T-helper 1 cell (primary cell): ENCODE results near the gene LYPD5.
A peak's percentile ranks its signal among the peaks of the same experiment; 100 is the strongest.

Experiments used
- DNase-seq, 5 donors: peaks; one replicate each; pipeline ENCODE4 v3.0.0-alpha.2; 2012 to 2020

The LYPD5 gene

GRCh38 chr19:43804432-43804831 is 2.2 kb upstream of the LYPD5 start:
- no peak for DNase-seq

GRCh38 chr19:43799502-43800142 is 2.6 kb downstream of the LYPD5 start:
- no peak for DNase-seq

DNA sequence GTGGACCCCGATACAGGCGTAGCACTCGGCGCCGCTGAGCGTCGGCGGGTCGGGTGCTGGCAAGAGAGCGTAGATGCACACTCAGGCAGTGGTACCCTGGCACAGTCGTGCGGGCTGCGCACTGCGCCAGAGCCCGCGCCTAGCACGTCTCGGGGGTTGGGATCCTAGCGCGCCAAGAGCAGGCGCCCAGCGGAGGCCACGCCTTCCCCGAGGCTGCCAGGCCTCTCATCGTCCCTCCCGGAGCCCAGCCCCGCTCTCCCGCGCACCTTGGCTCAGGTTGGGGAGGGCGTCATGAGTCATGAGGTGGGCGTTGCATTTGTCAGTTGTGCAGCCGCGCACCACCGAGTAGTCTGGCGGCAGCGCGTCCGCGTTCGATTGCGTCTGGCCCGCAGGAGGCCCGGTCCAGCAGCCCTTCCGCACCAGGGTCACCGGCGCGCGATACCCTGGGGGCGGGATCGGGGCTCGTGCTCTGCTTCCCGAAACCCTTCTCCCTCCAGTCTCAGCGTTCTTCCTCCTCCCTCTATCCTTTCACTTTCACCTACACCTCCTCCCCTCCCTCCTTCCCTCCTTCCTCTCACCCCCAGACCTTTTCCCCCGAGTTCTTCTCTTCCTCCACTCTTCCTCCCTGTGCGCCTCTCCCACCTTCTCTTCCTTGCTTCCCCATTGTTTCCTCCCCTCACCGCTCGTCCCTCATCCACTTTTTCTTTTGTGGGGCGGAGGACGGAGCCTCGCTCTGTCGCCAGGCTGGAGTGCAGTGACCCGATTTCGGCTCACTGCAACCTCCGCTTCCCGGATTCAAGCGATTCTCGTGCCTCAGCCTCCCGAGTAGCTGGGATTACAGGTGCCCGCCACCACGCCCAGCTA is 3.5 kb downstream of the LYPD5 start:
- peak in 3 of 5 donors; percentile 28 to 43 (median 34) for DNase-seq

DNA sequence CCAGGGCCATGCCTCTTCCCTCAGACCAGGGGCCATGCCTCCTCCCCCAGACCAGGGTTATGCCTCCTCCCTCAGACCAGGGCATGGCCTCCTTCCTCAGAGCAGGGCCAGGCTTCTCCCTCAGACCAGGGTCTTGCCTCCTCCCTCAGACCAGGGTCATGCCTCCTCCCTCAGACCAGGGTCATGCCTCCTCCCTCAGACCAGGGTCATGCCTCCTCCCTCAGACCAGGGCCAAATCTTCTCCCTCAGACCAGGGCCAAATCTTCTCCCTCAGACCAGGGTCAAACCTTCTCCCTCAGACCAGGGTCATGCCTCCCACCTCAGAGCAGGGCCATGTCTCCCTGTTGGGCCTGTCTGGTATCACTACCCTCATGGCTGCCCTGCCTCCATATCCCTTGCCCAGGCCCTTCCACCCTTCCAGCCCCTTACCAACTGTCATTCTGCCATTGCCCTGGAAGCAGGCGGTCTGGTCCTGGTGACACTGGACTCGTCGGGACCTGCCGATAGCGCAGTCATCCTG is 4.2 kb downstream of the LYPD5 start:
- DNase-seq: no peak

DNA sequence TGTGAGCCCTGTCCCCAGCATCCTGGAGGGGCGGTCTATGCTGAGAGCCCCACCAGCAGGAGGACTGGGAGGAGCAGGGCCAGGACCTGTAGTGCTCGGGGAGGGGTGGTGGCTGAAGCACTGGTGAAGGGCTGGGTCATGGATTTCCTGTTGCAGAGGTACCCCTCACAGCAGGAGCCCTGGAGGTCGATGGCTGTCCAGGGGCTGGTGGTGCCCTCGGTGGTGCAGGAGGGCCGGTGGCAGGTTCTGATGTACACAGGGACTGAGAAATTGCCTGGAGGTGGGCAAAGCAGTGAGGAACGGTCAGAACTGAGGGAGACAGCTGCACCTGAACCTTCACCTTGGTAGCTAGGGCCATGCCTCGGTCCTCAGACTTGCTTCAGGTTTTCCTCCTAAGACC is 4.7 kb downstream of the LYPD5 start:
- DNase-seq: no peak

DNA sequence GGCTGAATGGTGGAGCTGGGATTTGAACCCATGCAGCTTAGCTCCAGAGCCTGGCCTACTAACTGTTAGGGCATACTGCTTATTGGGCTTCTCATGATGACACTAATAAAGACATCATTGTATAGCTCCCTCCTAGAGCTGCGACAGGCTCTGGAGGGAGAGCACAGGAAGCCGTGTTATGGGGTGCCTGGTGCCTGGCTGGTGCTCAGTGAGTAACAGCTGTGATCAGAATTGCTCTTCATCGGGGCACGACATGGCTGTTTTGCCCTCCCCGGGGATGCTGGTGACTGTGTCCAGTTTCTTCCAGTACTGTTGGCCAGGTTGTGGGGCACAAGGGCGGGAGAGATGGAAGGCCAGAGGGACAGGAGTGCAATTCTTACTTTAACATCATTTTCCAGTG is 5.1 kb downstream of the LYPD5 start:
- DNase-seq: no peak

GRCh38 chr19:43790587-43790986 is 11.7 kb downstream of the LYPD5 start:
- DNase-seq: no peak

DNA sequence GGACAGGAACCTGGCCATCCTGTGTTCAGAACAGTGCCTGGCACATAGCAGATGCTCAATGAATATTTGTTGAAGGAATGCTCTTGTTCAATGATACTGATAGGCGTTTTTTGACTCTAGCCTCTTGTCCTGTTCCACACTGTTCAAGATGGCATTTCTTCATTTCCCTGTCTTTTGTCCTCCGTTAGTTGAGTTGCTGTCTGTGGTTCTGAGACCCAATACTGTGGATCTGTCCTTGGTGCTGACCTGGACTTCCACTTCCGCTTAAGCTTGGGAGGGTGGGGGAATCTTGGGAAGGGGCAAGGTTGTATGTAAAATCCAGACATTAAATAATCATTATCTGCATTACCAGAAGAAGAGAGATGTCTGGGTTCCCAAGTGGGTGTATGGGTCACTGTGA is 13.2 kb downstream of the LYPD5 start:
- DNase-seq: no peak

DNA sequence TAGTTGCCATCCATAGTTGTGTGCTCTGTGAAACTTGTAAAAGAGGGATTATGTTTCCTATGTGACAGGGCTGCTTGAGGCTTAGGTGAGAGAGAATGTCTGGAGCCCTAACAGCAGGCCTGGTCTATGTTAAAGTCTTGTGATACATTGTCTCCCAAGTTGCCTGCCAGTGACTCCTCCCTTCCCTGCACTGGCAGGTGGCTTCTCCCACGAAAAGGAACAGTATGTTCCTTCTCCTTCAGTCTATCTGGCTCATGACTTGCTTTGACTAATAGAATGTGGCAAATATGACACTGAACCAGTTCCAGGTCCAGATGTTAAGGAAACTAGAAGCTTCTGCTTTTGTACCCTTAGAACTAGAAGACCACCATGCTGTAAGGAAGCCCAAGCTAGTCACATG is 15.6 kb downstream of the LYPD5 start:
- DNase-seq: no peak

DNA sequence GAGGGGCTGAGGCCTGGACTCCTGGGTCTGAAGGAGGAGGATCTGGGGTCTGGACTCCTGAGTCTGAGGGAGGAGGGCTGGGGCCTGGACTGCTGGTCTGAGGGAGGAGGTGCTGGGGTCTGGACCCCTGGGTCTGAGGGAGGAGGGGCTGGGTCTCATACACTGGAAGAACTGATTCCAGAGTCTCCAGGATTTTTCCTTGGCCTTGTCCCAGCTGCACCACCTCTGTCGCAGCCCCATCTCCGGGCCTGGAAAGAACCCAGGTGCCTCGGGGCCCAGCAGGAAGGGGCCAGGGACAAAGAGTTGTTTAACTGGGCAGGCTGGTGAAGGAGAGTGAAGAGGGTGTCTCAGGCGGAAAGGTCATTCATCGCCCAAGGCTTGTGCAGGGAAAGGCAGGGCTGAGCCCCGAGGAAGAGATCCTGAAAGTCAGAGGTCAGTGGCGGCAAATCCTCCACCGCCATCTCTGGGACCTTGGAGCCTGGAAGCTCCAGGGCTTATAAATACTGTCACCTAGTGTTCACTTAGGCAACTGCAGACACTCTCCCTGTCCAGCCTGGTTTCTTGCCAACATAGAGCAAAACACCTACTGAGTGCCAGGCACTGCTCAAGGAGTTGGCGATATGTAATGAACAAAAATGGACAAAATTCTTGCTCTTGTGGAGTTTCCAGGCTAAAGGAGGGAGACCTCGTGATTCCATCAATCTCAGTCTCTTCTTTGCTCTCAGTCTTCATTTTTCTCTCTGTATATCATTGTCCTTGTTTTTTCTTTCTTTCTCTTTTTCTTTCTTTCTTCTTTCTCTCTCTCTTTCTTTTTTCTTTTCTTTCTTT is 17.1 kb downstream of the LYPD5 start:
- DNase-seq: peak in 4 of 5 donors; percentile 32 to 74 (median 49)

- peak in 2 of 5 donors; percentile 37 to 61 for DNase-seq
Measured at GRCh38 chr19:43784241-43784980, 17.8 kb downstream of the LYPD5 start.

DNA sequence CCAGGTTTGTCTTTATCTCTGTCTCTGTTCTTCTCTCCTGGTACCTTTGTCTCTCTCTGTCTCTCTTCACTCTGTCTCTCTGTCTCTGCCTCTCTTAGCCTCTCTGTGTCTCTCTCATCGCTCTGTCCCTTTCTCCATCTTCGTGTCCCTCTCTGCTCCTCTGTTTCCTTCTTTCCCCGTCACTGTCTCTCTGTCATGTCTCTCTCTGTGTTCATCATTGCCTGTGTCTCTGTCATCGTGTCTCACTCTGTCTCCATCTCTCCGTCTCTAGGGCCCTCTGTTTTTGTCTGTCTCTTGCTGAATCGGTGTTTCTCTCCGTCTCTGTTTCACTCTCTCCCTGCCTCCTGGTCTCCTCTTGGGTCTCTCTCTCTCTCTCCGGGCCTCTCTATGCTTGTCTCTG is 18.6 kb downstream of the LYPD5 start:
- no peak for DNase-seq

DNA sequence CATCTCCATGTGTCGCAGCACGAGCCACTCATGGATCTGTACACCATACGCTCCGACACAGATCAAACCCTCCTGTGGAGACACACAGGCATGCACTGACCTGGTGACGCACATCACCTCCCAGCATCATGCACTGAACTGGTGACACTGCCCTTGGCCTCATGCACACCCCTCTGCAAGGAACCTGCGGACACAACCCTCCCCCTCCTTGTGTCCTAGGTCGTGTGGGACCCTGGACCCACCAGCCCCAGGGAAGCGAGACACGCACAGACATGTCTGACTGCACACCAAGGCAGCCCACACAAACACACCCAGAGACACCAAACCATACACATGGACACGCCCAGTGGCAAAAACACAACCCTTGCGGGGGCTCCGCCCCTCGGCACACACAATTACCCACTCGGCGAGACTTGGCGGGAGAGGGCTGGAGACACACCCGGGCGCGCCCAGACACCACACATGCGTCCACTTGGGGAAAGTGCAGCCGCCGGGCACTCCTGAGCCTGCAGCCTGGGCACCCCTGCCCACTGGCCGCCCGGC is 19.5 kb downstream of the LYPD5 start:
- DNase-seq: no peak

- DNase-seq: no peak
Measured at GRCh38 chr19:43782311-43782660, 20.0 kb downstream of the LYPD5 start.

GRCh38 chr19:43781630-43782310 is 20.5 kb downstream of the LYPD5 start:
- peak in 1 of 5 donors; percentile 51 for DNase-seq

- DNase-seq: peak in 3 of 5 donors; percentile 42 to 84 (median 49)
Measured at GRCh38 chr19:43780706-43781525, 21.3 kb downstream of the LYPD5 start, which contains the start of gene KCNN4. Gene KCNN4 (minus strand): TSS chr19:43780973. CDS start chr19:43780861, 112 bp downstream.

DNA sequence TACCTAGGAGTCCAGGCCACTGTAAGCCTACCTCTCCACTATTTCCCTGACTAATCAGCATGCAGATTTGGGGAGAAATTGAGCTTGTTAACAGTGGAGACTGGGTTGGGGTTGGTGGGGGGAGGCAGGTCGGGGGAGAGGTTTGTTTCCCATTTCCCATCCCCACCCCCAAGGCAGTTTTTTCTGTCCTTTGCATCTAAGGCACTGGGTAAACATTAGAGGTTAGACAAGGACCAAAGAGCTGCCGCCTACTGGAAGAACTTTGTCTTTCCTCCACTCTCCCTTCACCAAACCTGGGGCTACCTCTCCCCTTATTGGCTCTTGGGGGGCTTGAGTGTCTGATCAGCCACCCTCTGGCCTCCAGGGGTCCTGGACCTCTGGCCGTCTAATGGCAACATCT is 22.4 kb downstream of the LYPD5 start:
- peak in 1 of 5 donors; percentile 44 for DNase-seq

- no peak for DNase-seq
Measured at GRCh38 chr19:43779147-43779819, 23.0 kb downstream of the LYPD5 start.

GRCh38 chr19:43778651-43779050 is 23.6 kb downstream of the LYPD5 start:
- DNase-seq: no peak
